Body of pancreas (tissue), 4 donors: Measurements from ENCODE around the gene NHSL1. TPM values are rescaled to one million over a fixed set of nuclear protein-coding genes. Genes with fewer than 3 reads are reported as not detected.

Experiments
- ATAC-seq: fragments of 150-250 bp; one replicate; pipeline ENCODE4 v1.9.1; 2016
- DNase-seq, 4 donors: peaks; one replicate each; pipeline ENCODE4 v3.0.0-alpha.2; 2019
- H3K27ac ChIP-seq, 4 donors: fragments of 200-600 bp; sonication (generic); 1 replicate in 3 of 4; 2 replicates in 1 of 4; pipeline versions ENCODE4 v1.5.1 to v1.6.1; 2016 to 2019; ENCODE audit warnings: mild to moderate bottlenecking in 1 of 4, mixed read lengths in 1 of 4, moderate library complexity in 1 of 4
- H3K27me3 ChIP-seq, 2 donors: fragments of 200-600 bp; sonication (generic); one replicate each; pipeline ENCODE4 v1.6.0; 2016; ENCODE audit warnings: mild to moderate bottlenecking in 1 of 2
- H3K36me3 ChIP-seq, 2 donors: fragments of 200-600 bp; sonication (generic); replicated peaks in 1 of 2; 2 replicates each; pipeline ENCODE4 v1.5.1; 2016; ENCODE audit warnings: low read depth in 2 of 2; ENCODE audit not compliant: insufficient read depth in 1 of 2
- H3K4me1 ChIP-seq: fragments of 200-600 bp; sonication (generic); one replicate; pipeline ENCODE4 v1.6.0; 2016
- H3K4me3 ChIP-seq, 2 donors: fragments of 200-600 bp; sonication (generic); 1 replicate in 1 of 2; 2 replicates in 1 of 2; pipeline ENCODE4 v1.5.1; 2016 to 2019
- H3K9me3 ChIP-seq, 3 donors: fragments of 200-600 bp; sonication (generic); 1 replicate in 2 of 3; 2 replicates in 1 of 3; pipeline ENCODE4 v1.5.1; 2016
- CTCF ChIP-seq, 7 experiments: fragments of 450-650 bp in 4 of 7; fragments of 200-600 bp in 3 of 7; sonication (generic) in 3 of 7; IDR thresholded peaks; one replicate each; pipeline ENCODE4 v1.5.1; 2016 to 2019; ENCODE audit warnings: antibody characterized with exemption in 7 of 7
- POLR2A ChIP-seq, 3 donors: fragments of 450-650 bp; IDR thresholded peaks; one replicate each; pipeline ENCODE4 v1.6.1; 2016; ENCODE audit warnings: antibody characterized with exemption in 3 of 3, mild to moderate bottlenecking in 2 of 3
- WGBS, 2 donors: methylation state at CpG; one replicate each; pipeline ENCODE4 v1.1.5; 2017; 5-methylcytosine and 5-hydroxymethylcytosine counted together
- intact Hi-C: fragments of 100-400 bp; cut with DNase I; formaldehyde crosslinking; loops from one replicate; pipeline ENCODE4 v1.15.1; 2023
- total RNA-seq, 2 donors: library from RNA; depleted of rRNA; stranded (reverse); fragments of >200 nt; gene quantifications; one replicate each; pipeline ENCODE4 v1.1.0, GENCODE V29; 2016

NHSL1 gene
- total RNA-seq, 2 donors from 2014 or later: 5.2 to 7.3 TPM

GRCh38 chr6:138484018-138484731 lies 15.1 kb downstream of the NHSL1 start:
- intact Hi-C loops: no loop called here
- DNase-seq (no peak), ATAC-seq (no peak)
- peak overlapping the region in 1 of 4 donors; percentile 35 for H3K27ac ChIP-seq
- H3K27me3 ChIP-seq: no peaks in the 10 kb centered on the region
- no peak overlapping the region for H3K4me3 ChIP-seq
- peaks cover 36% of the 10 kb centered on the region for H3K4me1 ChIP-seq
- H3K9me3 ChIP-seq: no peaks in the 10 kb centered on the region
- H3K36me3 ChIP-seq: no peaks in the 10 kb centered on the region
- 74 to 75% methylated on average over 3 of the region's 3 CpGs for WGBS, 2 donors
- TF ChIP-seq POLR2A (IDR thresholded peaks at IDR 0.05): no peak
- no peak for TF ChIP-seq CTCF (IDR thresholded peaks at IDR 0.05)

GRCh38 chr6:138482816-138483215 lies 16.5 kb downstream of the NHSL1 start:
- no peak for ATAC-seq
- H3K36me3 ChIP-seq: no peaks in the 10 kb centered on the region

GRCh38 chr6:138480279-138480949 lies 18.9 kb downstream of the NHSL1 start:
- intact Hi-C loops: no loop called here
- Histone ChIP-seq H3K36me3 (no peaks in the 10 kb centered on the region), H3K27ac (peak overlapping the region in 3 of 4 donors; percentile 4 to 17 (median 15)), H3K4me1 (peaks cover 26% of the 10 kb centered on the region), H3K27me3 (no peaks in the 10 kb centered on the region), H3K4me3 (no peak overlapping the region), H3K9me3 (no peaks in the 10 kb centered on the region)
- TF ChIP-seq POLR2A (IDR thresholded peaks at IDR 0.05) (no peak), CTCF (IDR thresholded peaks at IDR 0.05) (no peak)
- ATAC-seq (no peak), DNase-seq (peak in 1 of 4 donors; percentile 26)
- 53 to 56% methylated on average over 6 of the region's 6 CpGs for WGBS, 2 donors

More at GRCh38 chr6:138482816-138483215, 16.5 kb downstream of the NHSL1 start:
- no peak overlapping the region for H3K4me3 ChIP-seq
- H3K4me1 ChIP-seq: peaks cover 37% of the 10 kb centered on the region
- TF ChIP-seq POLR2A (IDR thresholded peaks at IDR 0.05) (no peak), CTCF (IDR thresholded peaks at IDR 0.05) (no peak)
- no peaks in the 10 kb centered on the region for H3K9me3 ChIP-seq
- intact Hi-C loops: no loop called here
- H3K27ac ChIP-seq: no peak overlapping the region
- no peak for DNase-seq
- no peaks in the 10 kb centered on the region for H3K27me3 ChIP-seq
- WGBS, 2 donors: 82 to 90% methylated on average over 3 of the region's 3 CpGs

GRCh38 chr6:138477913-138478539 lies 21.3 kb downstream of the NHSL1 start:
- H3K27ac ChIP-seq: peak overlapping the region in 2 of 4 donors; percentile 18 to 24
- ATAC-seq: peak; percentile 63

More at GRCh38 chr6:138477913-138478539, 21.3 kb downstream of the NHSL1 start:
- Histone ChIP-seq H3K27me3 (no peaks in the 10 kb centered on the region), H3K4me1 (peaks cover 20% of the 10 kb centered on the region), H3K36me3 (no peaks in the 10 kb centered on the region), H3K4me3 (no peak overlapping the region), H3K9me3 (no peaks in the 10 kb centered on the region)
- 61 to 87% methylated on average over 4 of the region's 4 CpGs for WGBS, 2 donors
- no peak for DNase-seq
- TF ChIP-seq POLR2A (IDR thresholded peaks at IDR 0.05) (no peak), CTCF (IDR thresholded peaks at IDR 0.05) (no peak)
- intact Hi-C loops: no loop called here
